Measurements from ENCODE around the gene DSTN.

GRCh38 chr20:17587824-17588223 lies 17.9 kb downstream of the DSTN start:
- no peak for TF ChIP-seq CTCF (IDR thresholded peaks at IDR 0.05)
- no peak for TF ChIP-seq POLR2A (IDR thresholded peaks at IDR 0.05)

All from esophagus squamous epithelium (tissue), 4 donors.